ENCODE data around the gene ADAM8.

Gene ADAM8

GRCh38 chr10:133281084-133281483 is 4.4 kb upstream of the ADAM8 start:
- DNase-seq: no peak

GRCh38 chr10:133280391-133281059 is 3.9 kb upstream of the ADAM8 start:
- no peak for DNase-seq

GRCh38 chr10:133279326-133280226 is 2.9 kb upstream of the ADAM8 start:
- no peak for DNase-seq

GRCh38 chr10:133278577-133279265 is 2.1 kb upstream of the ADAM8 start:
- no peak for DNase-seq

GRCh38 chr10:133277993-133278576 is 1.4 kb upstream of the ADAM8 start:
- no peak for DNase-seq

GRCh38 chr10:133277277-133277992 is 767 bp upstream of the ADAM8 start:
- no peak for DNase-seq

- no peak for DNase-seq
Measured at GRCh38 chr10:133276100-133276434, 601 bp downstream of the ADAM8 start.

GRCh38 chr10:133275684-133276092 is 980 bp downstream of the ADAM8 start:
- no peak for DNase-seq

- no peak for DNase-seq
Measured at GRCh38 chr10:133274751-133275683, 1.7 kb downstream of the ADAM8 start.

- no peak for DNase-seq
Measured at GRCh38 chr10:133273534-133274143, 3.0 kb downstream of the ADAM8 start.

- DNase-seq: no peak
Measured at GRCh38 chr10:133272964-133273420, 3.7 kb downstream of the ADAM8 start.

- DNase-seq: no peak
Measured at GRCh38 chr10:133272301-133272963, 4.2 kb downstream of the ADAM8 start.

GRCh38 chr10:133271521-133272300 is 5.0 kb downstream of the ADAM8 start:
- no peak for DNase-seq

- no peak for DNase-seq
Measured at GRCh38 chr10:133270773-133271297, 5.8 kb downstream of the ADAM8 start.

GRCh38 chr10:133270204-133270603 is 6.5 kb downstream of the ADAM8 start:
- DNase-seq: no peak

- DNase-seq: no peak
Measured at GRCh38 chr10:133269367-133269766, 7.3 kb downstream of the ADAM8 start.

- DNase-seq: no peak
Measured at GRCh38 chr10:133268532-133268931, 8.1 kb downstream of the ADAM8 start.

- no peak for DNase-seq
Measured at GRCh38 chr10:133267829-133268228, 8.8 kb downstream of the ADAM8 start.

GRCh38 chr10:133267293-133267692 is 9.4 kb downstream of the ADAM8 start:
- DNase-seq: no peak

Data from NCI-H1092 treated with DMSO at 0.1 percent for 48 hours (cell line).